SJCRH30 (cell line): ENCODE results near the gene DISP3. TPM values are rescaled to one million over a fixed set of nuclear protein-coding genes. Genes with fewer than 3 reads are reported as not detected.

ENCODE experiments used
- DNase-seq, 2 experiments: peaks; one replicate each; pipeline ENCODE4 v3.0.0-alpha.2; 2015 to 2020
- H3K27ac ChIP-seq: fragments of 250-450 bp; sonication (Bioruptor Pico); 2 replicates; pipeline ENCODE4 v1.5.1; 2020; ENCODE audit warnings: mild to moderate bottlenecking, moderate library complexity
- H3K27me3 ChIP-seq: fragments of 250-450 bp; sonication (Bioruptor Pico); 2 replicates; pipeline ENCODE4 v1.5.1; 2020; ENCODE audit warnings: mild to moderate bottlenecking, moderate library complexity
- H3K36me3 ChIP-seq: fragments of 250-450 bp; sonication (Bioruptor Pico); 2 replicates; pipeline ENCODE4 v1.5.1; 2020; ENCODE audit warnings: mild to moderate bottlenecking, moderate library complexity
- H3K4me1 ChIP-seq: fragments of 250-450 bp; sonication (Bioruptor Pico); 2 replicates; pipeline ENCODE4 v1.5.1; 2020; ENCODE audit warnings: mild to moderate bottlenecking, moderate library complexity
- H3K4me3 ChIP-seq: fragments of 250-450 bp; sonication (Bioruptor Pico); 2 replicates; pipeline ENCODE4 v1.5.1; 2020; ENCODE audit warnings: mild to moderate bottlenecking, moderate library complexity
- H3K9me3 ChIP-seq: fragments of 250-450 bp; sonication (Bioruptor Pico); replicated peaks from 2 replicates; pipeline ENCODE4 v1.5.1; 2020; ENCODE audit warnings: mild to moderate bottlenecking, moderate library complexity
- total RNA-seq: library from RNA; depleted of rRNA; stranded (reverse); fragments of >200 nt; shearing (Covaris generic); gene quantifications from 2 replicates; pipeline ENCODE4 v1.2.3, GENCODE V29; 2014

Gene DISP3
- total RNA-seq, 1 experiment from 2014 or later, result 2.1 TPM

- no peaks in the 10 kb centered on the region for H3K4me1 ChIP-seq
- H3K27me3 ChIP-seq, result peaks cover 8% of the 10 kb centered on the region; the same call in 1 of the 2 replicates
- DNase-seq, result no peak
- no peaks in the 10 kb centered on the region for H3K9me3 ChIP-seq
- H3K4me3 ChIP-seq, result no peak overlapping the region
- H3K36me3 ChIP-seq, result no peaks in the 10 kb centered on the region
- no peak overlapping the region for H3K27ac ChIP-seq
Observed at GRCh38 chr1:11472284-11472683, 6.7 kb upstream of the DISP3 start.

- H3K27me3 ChIP-seq, result peaks cover 9% of the 10 kb centered on the region; the same call in 1 of the 2 replicates
- H3K4me1 ChIP-seq, result no peaks in the 10 kb centered on the region
- no peaks in the 10 kb centered on the region for H3K36me3 ChIP-seq
- no peaks in the 10 kb centered on the region for H3K9me3 ChIP-seq
- no peak for DNase-seq
- no peak overlapping the region for H3K27ac ChIP-seq
- no peak overlapping the region for H3K4me3 ChIP-seq
Observed at GRCh38 chr1:11472741-11473140, 6.2 kb upstream of the DISP3 start.

- DNase-seq, result peak; percentile 57 to 77
- no peak overlapping the region for H3K4me3 ChIP-seq
- H3K27ac ChIP-seq, result no peak overlapping the region
- H3K4me1 ChIP-seq, result no peaks in the 10 kb centered on the region
- no peaks in the 10 kb centered on the region for H3K36me3 ChIP-seq
- H3K27me3 ChIP-seq, result 0 out of 2 replicates have a peak, but pooled peaks cover 3% of the 10 kb centered on the region
- no peaks in the 10 kb centered on the region for H3K9me3 ChIP-seq
Observed at GRCh38 chr1:11473491-11474034, 5.4 kb upstream of the DISP3 start.

- no peak overlapping the region for H3K4me3 ChIP-seq
- no peaks in the 10 kb centered on the region for H3K4me1 ChIP-seq
- 0 out of 2 replicates have a peak, but pooled peaks cover 3% of the 10 kb centered on the region for H3K27me3 ChIP-seq
Observed at GRCh38 chr1:11474826-11475225, 4.1 kb upstream of the DISP3 start.

GRCh38 chr1:11475748-11476147 is 3.2 kb upstream of the DISP3 start:
- Histone ChIP-seq H3K9me3 (no peaks in the 10 kb centered on the region), H3K4me1 (no peaks in the 10 kb centered on the region), H3K27me3 (0 out of 2 replicates have a peak, but pooled peaks cover 3% of the 10 kb centered on the region), H3K4me3 (no peak overlapping the region), H3K27ac (no peak overlapping the region), H3K36me3 (no peaks in the 10 kb centered on the region)
- no peak for DNase-seq

More at GRCh38 chr1:11474826-11475225, 4.1 kb upstream of the DISP3 start:
- no peaks in the 10 kb centered on the region for H3K36me3 ChIP-seq
- DNase-seq, result no peak
- H3K27ac ChIP-seq, result no peak overlapping the region
- H3K9me3 ChIP-seq, result no peaks in the 10 kb centered on the region

GRCh38 chr1:11479375-11479979 is 522 bp downstream of the DISP3 start:
- Histone ChIP-seq H3K4me1 (peaks cover 9% of the 10 kb centered on the region; the same call in 1 of the 2 replicates), H3K4me3 (peak overlapping the region; percentile 65), H3K27ac (peak overlapping the region; percentile 89; the same call in 1 of the 2 replicates), H3K27me3 (0 out of 2 replicates have a peak, but pooled peaks cover 3% of the 10 kb centered on the region), H3K36me3 (no peaks in the 10 kb centered on the region), H3K9me3 (no peaks in the 10 kb centered on the region)
- no peak for DNase-seq

- 0 out of 2 replicates have a peak, but pooled peaks cover 3% of the 10 kb centered on the region for H3K27me3 ChIP-seq
- peaks cover 10% of the 10 kb centered on the region; the same call in 1 of the 2 replicates for H3K4me1 ChIP-seq
Observed at GRCh38 chr1:11481019-11481418, 2.1 kb downstream of the DISP3 start.

GRCh38 chr1:11482198-11482597 is 3.2 kb downstream of the DISP3 start:
- Histone ChIP-seq H3K4me3 (no peak overlapping the region), H3K27me3 (peaks cover 3% of the 10 kb centered on the region), H3K4me1 (peaks cover 10% of the 10 kb centered on the region; the same call in 1 of the 2 replicates)

More at GRCh38 chr1:11481019-11481418, 2.1 kb downstream of the DISP3 start:
- Histone ChIP-seq H3K36me3 (no peaks in the 10 kb centered on the region), H3K9me3 (no peaks in the 10 kb centered on the region), H3K4me3 (no peak overlapping the region), H3K27ac (no peak overlapping the region)
- DNase-seq, result no peak

GRCh38 chr1:11482701-11483479 is 3.9 kb downstream of the DISP3 start:
- peak in 1 of 2 experiments; percentile 21 for DNase-seq
- H3K36me3 ChIP-seq, result no peaks in the 10 kb centered on the region
- H3K4me3 ChIP-seq, result no peak overlapping the region
- peaks cover 10% of the 10 kb centered on the region; the same call in 1 of the 2 replicates for H3K4me1 ChIP-seq
- H3K9me3 ChIP-seq, result no peaks in the 10 kb centered on the region
- no peak overlapping the region for H3K27ac ChIP-seq
- peaks cover 7% of the 10 kb centered on the region for H3K27me3 ChIP-seq

More at GRCh38 chr1:11482198-11482597, 3.2 kb downstream of the DISP3 start:
- H3K9me3 ChIP-seq, result no peaks in the 10 kb centered on the region
- H3K36me3 ChIP-seq, result no peaks in the 10 kb centered on the region
- no peak overlapping the region for H3K27ac ChIP-seq
- DNase-seq, result no peak

GRCh38 chr1:11483581-11484320 is 4.8 kb downstream of the DISP3 start:
- peaks cover 10% of the 10 kb centered on the region; the same call in 1 of the 2 replicates for H3K4me1 ChIP-seq
- H3K36me3 ChIP-seq, result no peaks in the 10 kb centered on the region
- H3K4me3 ChIP-seq, result no peak overlapping the region
- no peaks in the 10 kb centered on the region for H3K9me3 ChIP-seq
- H3K27ac ChIP-seq, result no peak overlapping the region
- peak; percentile 68 to 79 for DNase-seq
- H3K27me3 ChIP-seq, result peaks cover 10% of the 10 kb centered on the region

GRCh38 chr1:11484321-11484655 is 5.3 kb downstream of the DISP3 start:
- Histone ChIP-seq H3K27ac (no peak overlapping the region), H3K36me3 (no peaks in the 10 kb centered on the region)
- no peak for DNase-seq

GRCh38 chr1:11485191-11485590 is 6.2 kb downstream of the DISP3 start:
- no peaks in the 10 kb centered on the region for H3K9me3 ChIP-seq
- H3K4me1 ChIP-seq, result peaks cover 10% of the 10 kb centered on the region; the same call in 1 of the 2 replicates
- no peak for DNase-seq
- no peak overlapping the region for H3K27ac ChIP-seq
- H3K4me3 ChIP-seq, result no peak overlapping the region
- peaks cover 19% of the 10 kb centered on the region for H3K27me3 ChIP-seq
- no peaks in the 10 kb centered on the region for H3K36me3 ChIP-seq

More at GRCh38 chr1:11484321-11484655, 5.3 kb downstream of the DISP3 start:
- no peaks in the 10 kb centered on the region for H3K9me3 ChIP-seq
- H3K4me3 ChIP-seq, result no peak overlapping the region
- peaks cover 10% of the 10 kb centered on the region; the same call in 1 of the 2 replicates for H3K4me1 ChIP-seq
- peaks cover 15% of the 10 kb centered on the region for H3K27me3 ChIP-seq

- Histone ChIP-seq H3K36me3 (no peaks in the 10 kb centered on the region), H3K27ac (no peak overlapping the region), H3K4me3 (no peak overlapping the region), H3K27me3 (peaks cover 19% of the 10 kb centered on the region), H3K9me3 (no peaks in the 10 kb centered on the region), H3K4me1 (peaks cover 10% of the 10 kb centered on the region; the same call in 1 of the 2 replicates)
- DNase-seq, result no peak
Observed at GRCh38 chr1:11486231-11487009, 7.5 kb downstream of the DISP3 start.
